Gastroesophageal sphincter (tissue), 3 donors: Measurements from ENCODE around the gene TRIM22.
"Not testable (repeated sequence)": the region's sequence is repeated elsewhere in the genome, so short reads cannot be mapped to it uniquely, and the experiment has no call there.

Experiments used
- EP300 ChIP-seq: sonication (generic); formaldehyde crosslinking; IDR thresholded peaks from one replicate; pipeline ENCODE4 v1.6.1; 2017; ENCODE audit warnings: antibody characterized with exemption, mild to moderate bottlenecking
- POLR2A ChIP-seq, 2 donors: fragments of 450-650 bp; IDR thresholded peaks; one replicate each; pipeline ENCODE4 v1.6.1; 2017; ENCODE audit warnings: antibody characterized with exemption in 2 of 2, mild to moderate bottlenecking in 2 of 2, moderate library complexity in 1 of 2
- POLR2AphosphoS5 ChIP-seq: sonication (generic); formaldehyde crosslinking; IDR thresholded peaks from one replicate; pipeline ENCODE4 v1.6.1; 2017; ENCODE audit warnings: antibody characterized with exemption
- TF ChIP-seq, protein P1 (sequence below), 4 experiments: fragments of 200-600 bp in 2 of 4; fragments of 450-650 bp in 2 of 4; sonication (generic) in 1 of 4; IDR thresholded peaks; one replicate each; pipeline ENCODE4 v1.5.1; 2017 to 2019; ENCODE audit warnings: antibody characterized with exemption in 4 of 4, mild to moderate bottlenecking in 2 of 4, moderate library complexity in 2 of 4

DNA sequence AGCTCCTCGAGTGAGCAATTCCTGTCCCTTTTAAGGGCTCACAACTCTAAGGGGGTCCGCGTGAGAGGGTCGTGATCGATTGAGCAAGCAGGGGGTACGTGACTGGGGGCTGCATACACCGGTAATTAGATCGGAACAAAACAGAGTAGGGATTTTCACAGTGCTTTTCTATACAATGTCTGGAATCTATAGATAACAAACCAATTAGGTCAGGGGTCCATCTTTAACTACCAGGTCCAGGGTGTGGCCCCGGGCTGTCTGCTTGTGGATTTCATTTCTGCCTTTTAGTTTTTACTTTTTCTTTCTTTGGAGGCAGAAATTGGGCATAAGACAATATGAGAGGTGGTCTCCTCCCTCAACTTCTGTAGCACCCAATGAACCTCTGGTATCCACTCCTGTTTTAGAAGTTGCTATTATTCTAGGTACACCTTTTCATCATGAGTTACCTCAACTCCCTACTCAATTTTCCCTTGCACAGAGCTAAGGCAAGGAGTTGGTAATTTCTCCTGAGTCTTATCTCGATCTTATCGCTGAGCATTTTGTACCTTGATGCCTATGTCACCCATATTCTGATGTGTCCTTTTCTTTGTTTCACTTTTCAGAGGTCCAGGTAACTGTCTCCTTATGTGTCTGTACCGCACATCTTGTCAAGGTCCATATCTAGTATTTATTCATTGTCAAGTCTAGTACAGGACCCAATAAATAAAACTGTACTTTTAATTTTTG is 1.8 kb downstream of the TRIM22 start:
- TF ChIP-seq, protein P1, sequence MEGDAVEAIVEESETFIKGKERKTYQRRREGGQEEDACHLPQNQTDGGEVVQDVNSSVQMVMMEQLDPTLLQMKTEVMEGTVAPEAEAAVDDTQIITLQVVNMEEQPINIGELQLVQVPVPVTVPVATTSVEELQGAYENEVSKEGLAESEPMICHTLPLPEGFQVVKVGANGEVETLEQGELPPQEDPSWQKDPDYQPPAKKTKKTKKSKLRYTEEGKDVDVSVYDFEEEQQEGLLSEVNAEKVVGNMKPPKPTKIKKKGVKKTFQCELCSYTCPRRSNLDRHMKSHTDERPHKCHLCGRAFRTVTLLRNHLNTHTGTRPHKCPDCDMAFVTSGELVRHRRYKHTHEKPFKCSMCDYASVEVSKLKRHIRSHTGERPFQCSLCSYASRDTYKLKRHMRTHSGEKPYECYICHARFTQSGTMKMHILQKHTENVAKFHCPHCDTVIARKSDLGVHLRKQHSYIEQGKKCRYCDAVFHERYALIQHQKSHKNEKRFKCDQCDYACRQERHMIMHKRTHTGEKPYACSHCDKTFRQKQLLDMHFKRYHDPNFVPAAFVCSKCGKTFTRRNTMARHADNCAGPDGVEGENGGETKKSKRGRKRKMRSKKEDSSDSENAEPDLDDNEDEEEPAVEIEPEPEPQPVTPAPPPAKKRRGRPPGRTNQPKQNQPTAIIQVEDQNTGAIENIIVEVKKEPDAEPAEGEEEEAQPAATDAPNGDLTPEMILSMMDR (IDR thresholded peaks at IDR 0.05): not testable (repeated sequence)
- not testable (repeated sequence) for TF ChIP-seq POLR2AphosphoS5; EP300; POLR2A (IDR thresholded peaks at IDR 0.05)
